ENCODE data around the gene ANKRD1. TPM values are rescaled to one million over a fixed set of nuclear protein-coding genes. Genes with fewer than 3 reads are reported as not detected.
"Not testable (repeated sequence)": the region's sequence is repeated elsewhere in the genome, so short reads cannot be mapped to it uniquely, and the experiment has no call there.

ANKRD1 gene
- total RNA-seq, 1 experiment from 2014 or later: 75.7 TPM

- H3K27me3 Mint-ChIP-seq (ENCODE audit: insufficient read depth, unreplicated experiment): no peaks in the 10 kb centered on the region
- CTCF ChIA-PET: no interaction called here
- POLR2A ChIA-PET: no interaction called here
- Histone ChIP-seq H3K4me1 (peaks cover 14% of the 10 kb centered on the region), H3K27me3 (replicated peaks; ENCODE audit: control insufficient read depth, insufficient read depth, low read length) (no peaks in the 10 kb centered on the region), H3K36me3 (ENCODE audit: control insufficient read depth, insufficient read depth, low read length) (no peaks in the 10 kb centered on the region), H3K4me3 (ENCODE audit: low read depth, low read length) (no peak overlapping the region), H3K9me3 (no peaks in the 10 kb centered on the region)
- no TSS peak for BruUV-seq (replicated peaks)
- H3K4me3 Mint-ChIP-seq (ENCODE audit: unreplicated experiment): no peak overlapping the region
- peaks cover 8% of the 10 kb centered on the region for H3K4me1 Mint-ChIP-seq (ENCODE audit: low read depth, unreplicated experiment)
- intact Hi-C loops (cut with micrococcal nuclease; ENCODE audit: unreplicated experiment): no loop called here
- no peak overlapping the region for H3K27ac Mint-ChIP-seq (ENCODE audit: unreplicated experiment)
- peaks cover 19% of the 10 kb centered on the region for H3K9me3 Mint-ChIP-seq (ENCODE audit: unreplicated experiment)
- no peak for DNase-seq
- no peaks in the 10 kb centered on the region for H3K36me3 Mint-ChIP-seq (ENCODE audit: insufficient read depth, unreplicated experiment)
- TF ChIP-seq CTCF (IDR thresholded peaks at IDR 0.05; ENCODE audit: insufficient read depth in 1 of 2, low read depth in 1 of 2, low read length in 1 of 2, severe bottlenecking in 1 of 2, unreplicated experiment in 1 of 2): no peak
Measured at GRCh38 chr10:90944749-90945148, 23.9 kb upstream of the ANKRD1 start.

- H3K4me1 ChIP-seq: peaks cover 19% of the 10 kb centered on the region
- H3K27me3 ChIP-seq (replicated peaks; ENCODE audit: control insufficient read depth, insufficient read depth, low read length); H3K27ac Mint-ChIP-seq (ENCODE audit: unreplicated experiment); POLR2A ChIA-PET; intact Hi-C loops (cut with micrococcal nuclease; ENCODE audit: unreplicated experiment); H3K9me3 Mint-ChIP-seq (ENCODE audit: unreplicated experiment); H3K36me3 ChIP-seq (ENCODE audit: control insufficient read depth, insufficient read depth, low read length); DNase-seq; CTCF ChIA-PET; H3K9me3 ChIP-seq; H3K4me3 ChIP-seq (ENCODE audit: low read depth, low read length); H3K4me3 Mint-ChIP-seq (ENCODE audit: unreplicated experiment); BruUV-seq (replicated peaks); H3K27me3 Mint-ChIP-seq (ENCODE audit: insufficient read depth, unreplicated experiment); H3K36me3 Mint-ChIP-seq (ENCODE audit: insufficient read depth, unreplicated experiment): not testable (repeated sequence)
- peaks cover 16% of the 10 kb centered on the region for H3K4me1 Mint-ChIP-seq (ENCODE audit: low read depth, unreplicated experiment)
Measured at GRCh38 chr10:90942980-90943379, 22.1 kb upstream of the ANKRD1 start.

- H3K9me3 ChIP-seq: no peaks in the 10 kb centered on the region
- H3K27me3 Mint-ChIP-seq (ENCODE audit: insufficient read depth, unreplicated experiment): no peaks in the 10 kb centered on the region
- no peak for TF ChIP-seq CTCF (IDR thresholded peaks at IDR 0.05; ENCODE audit: insufficient read depth in 1 of 2, low read depth in 1 of 2, low read length in 1 of 2, severe bottlenecking in 1 of 2, unreplicated experiment in 1 of 2)
Measured at GRCh38 chr10:90939648-90940047, 18.8 kb upstream of the ANKRD1 start.

GRCh38 chr10:90939116-90939515, 18.2 kb upstream of the ANKRD1 start:
- H3K9me3 Mint-ChIP-seq (ENCODE audit: unreplicated experiment): peaks cover 9% of the 10 kb centered on the region
- H3K4me1 ChIP-seq: peaks cover 39% of the 10 kb centered on the region
- no peaks in the 10 kb centered on the region for H3K27me3 Mint-ChIP-seq (ENCODE audit: insufficient read depth, unreplicated experiment)
- H3K9me3 ChIP-seq: no peaks in the 10 kb centered on the region
- no peak overlapping the region for H3K4me3 ChIP-seq (ENCODE audit: low read depth, low read length)
- H3K27ac Mint-ChIP-seq (ENCODE audit: unreplicated experiment): no peak overlapping the region
- no peaks in the 10 kb centered on the region for H3K27me3 ChIP-seq (replicated peaks; ENCODE audit: control insufficient read depth, insufficient read depth, low read length)
- POLR2A ChIA-PET: no interaction called here
- CTCF ChIA-PET: no interaction called here
- intact Hi-C loops (cut with micrococcal nuclease; ENCODE audit: unreplicated experiment): no loop called here
- TF ChIP-seq CTCF (IDR thresholded peaks at IDR 0.05; ENCODE audit: insufficient read depth in 1 of 2, low read depth in 1 of 2, low read length in 1 of 2, severe bottlenecking in 1 of 2, unreplicated experiment in 1 of 2): no peak
- no peak for DNase-seq
- no TSS peak for BruUV-seq (replicated peaks)
- H3K36me3 ChIP-seq (ENCODE audit: control insufficient read depth, insufficient read depth, low read length): no peaks in the 10 kb centered on the region
- peaks cover 32% of the 10 kb centered on the region for H3K4me1 Mint-ChIP-seq (ENCODE audit: low read depth, unreplicated experiment)
- no peak overlapping the region for H3K4me3 Mint-ChIP-seq (ENCODE audit: unreplicated experiment)
- H3K36me3 Mint-ChIP-seq (ENCODE audit: insufficient read depth, unreplicated experiment): no peaks in the 10 kb centered on the region

More at GRCh38 chr10:90939648-90940047, 18.8 kb upstream of the ANKRD1 start:
- H3K27ac Mint-ChIP-seq (ENCODE audit: unreplicated experiment): peak overlapping the region; percentile 39
- no TSS peak for BruUV-seq (replicated peaks)
- H3K4me3 Mint-ChIP-seq (ENCODE audit: unreplicated experiment): no peak overlapping the region
- CTCF ChIA-PET: no interaction called here
- H3K4me1 Mint-ChIP-seq (ENCODE audit: low read depth, unreplicated experiment): peaks cover 31% of the 10 kb centered on the region
- H3K9me3 Mint-ChIP-seq (ENCODE audit: unreplicated experiment): peaks cover 7% of the 10 kb centered on the region
- DNase-seq: no peak
- intact Hi-C loops (cut with micrococcal nuclease; ENCODE audit: unreplicated experiment): no loop called here
- H3K36me3 Mint-ChIP-seq (ENCODE audit: insufficient read depth, unreplicated experiment): no peaks in the 10 kb centered on the region
- H3K27me3 ChIP-seq (replicated peaks; ENCODE audit: control insufficient read depth, insufficient read depth, low read length): no peaks in the 10 kb centered on the region
- no peaks in the 10 kb centered on the region for H3K36me3 ChIP-seq (ENCODE audit: control insufficient read depth, insufficient read depth, low read length)
- H3K4me3 ChIP-seq (ENCODE audit: low read depth, low read length): no peak overlapping the region
- POLR2A ChIA-PET: no interaction called here
- H3K4me1 ChIP-seq: peaks cover 39% of the 10 kb centered on the region
